Lower leg skin (tissue), 3 donors: ENCODE data around the gene COPG1.

Source experiments
- CTCF ChIP-seq, 3 donors: fragments of 450-650 bp; IDR thresholded peaks; one replicate each; pipeline ENCODE4 v1.5.1; 2016; ENCODE audit warnings: antibody characterized with exemption in 3 of 3, mild to moderate bottlenecking in 3 of 3, moderate library complexity in 2 of 3
- POLR2A ChIP-seq, 2 donors: fragments of 450-650 bp; IDR thresholded peaks; one replicate each; pipeline ENCODE4 v1.6.1; 2016 to 2017; ENCODE audit warnings: antibody characterized with exemption in 2 of 2, mild to moderate bottlenecking in 1 of 2, moderate library complexity in 1 of 2

- TF ChIP-seq CTCF (IDR thresholded peaks at IDR 0.05): no peak
- no peak for TF ChIP-seq POLR2A (IDR thresholded peaks at IDR 0.05)
These were observed 20.4 kb upstream of the COPG1 start for GRCh38 chr3:129228891-129229585.
